Uterus (tissue), 4 donors: ENCODE results near the gene NLRP11. TPM values are rescaled to one million over a fixed set of nuclear protein-coding genes. Genes with fewer than 3 reads are reported as not detected.
"Not testable (repeated sequence)": the region's sequence is repeated elsewhere in the genome, so short reads cannot be mapped to it uniquely, and the experiment has no call there.

Experiments used
- DNase-seq, 2 donors: peaks; one replicate each; pipeline ENCODE4 v3.0.0-alpha.2; 2019 to 2020
- H3K27ac ChIP-seq, 2 donors: fragments of 200-600 bp; sonication (generic); 1 replicate in 1 of 2; 2 replicates in 1 of 2; pipeline ENCODE4 v1.5.1; 2016 to 2018
- H3K27me3 ChIP-seq, 2 donors: fragments of 200-600 bp; sonication (generic); one replicate each; pipeline ENCODE4 v1.5.1; 2018 to 2019; ENCODE audit warnings: control low read depth in 1 of 2
- H3K36me3 ChIP-seq, 2 donors: fragments of 200-600 bp; sonication (generic); one replicate each; pipeline ENCODE4 v1.5.1; 2019; ENCODE audit warnings: control low read depth in 1 of 2
- H3K4me1 ChIP-seq, 2 donors: fragments of 200-600 bp; sonication (generic); one replicate each; pipeline ENCODE4 v1.5.1; 2018 to 2019; ENCODE audit warnings: control low read depth in 1 of 2
- H3K4me3 ChIP-seq, 2 donors: fragments of 200-600 bp; sonication (generic); 1 replicate in 1 of 2; 2 replicates in 1 of 2; pipeline ENCODE4 v1.5.1; 2018 to 2019; ENCODE audit warnings: mild to moderate bottlenecking in 1 of 2
- H3K9me3 ChIP-seq, 2 donors: fragments of 200-600 bp; sonication (generic); one replicate each; pipeline ENCODE4 v1.5.1; 2019; ENCODE audit warnings: control low read depth in 1 of 2
- CTCF ChIP-seq, 4 experiments: fragments of 200-600 bp in 2 of 4; fragments of 450-650 bp in 2 of 4; sonication (generic) in 2 of 4; IDR thresholded peaks; one replicate each; pipeline ENCODE4 v1.5.1; 2016 to 2019; ENCODE audit warnings: antibody characterized with exemption in 4 of 4, mild to moderate bottlenecking in 2 of 4, moderate library complexity in 1 of 4
- POLR2A ChIP-seq, 2 donors: fragments of 450-650 bp; IDR thresholded peaks; one replicate each; pipeline ENCODE4 v1.6.1; 2016; ENCODE audit warnings: antibody characterized with exemption in 2 of 2, mild to moderate bottlenecking in 1 of 2, moderate library complexity in 1 of 2
- intact Hi-C: fragments of 100-400 bp; cut with DNase I; formaldehyde crosslinking; loops from one replicate; pipeline ENCODE4 v1.15.1; 2023; ENCODE audit warnings: low total_unique reads
- total RNA-seq, 4 donors: library from RNA; depleted of rRNA in 3 of 4; stranded (reverse); fragments of >200 nt in 3 of 4; gene quantifications; one replicate each; pipeline versions ENCODE4 v1.1.0 to v1.2.4, GENCODE V29; 2014 to 2023
- donor health status: DM: yes; HTN: yes; CAD: no.

The NLRP11 gene
- total RNA-seq, 4 donors from 2014 or later: 0.28 TPM; not detected in 3

GRCh38 chr19:55801416-55801815 lies 30.4 kb downstream of the NLRP11 start:
- Histone ChIP-seq H3K4me3 (no peak overlapping the region), H3K27ac (no peak overlapping the region), H3K4me1 (no peaks in the 10 kb centered on the region), H3K9me3 (no peaks in the 10 kb centered on the region), H3K27me3 (no peaks in the 10 kb centered on the region), H3K36me3 (no peaks in the 10 kb centered on the region)
- TF ChIP-seq CTCF (IDR thresholded peaks at IDR 0.05): no peak
- TF ChIP-seq POLR2A (IDR thresholded peaks at IDR 0.05): no peak
- DNase-seq: no peak
- intact Hi-C loops: no loop called here

GRCh38 chr19:55795021-55795420 lies 36.8 kb downstream of the NLRP11 start:
- TF ChIP-seq POLR2A (IDR thresholded peaks at IDR 0.05) (no peak), CTCF (IDR thresholded peaks at IDR 0.05) (no peak)
- Histone ChIP-seq H3K27ac (no peak overlapping the region), H3K4me1 (no peaks in the 10 kb centered on the region), H3K4me3 (no peak overlapping the region), H3K27me3 (no peaks in the 10 kb centered on the region), H3K9me3 (no peaks in the 10 kb centered on the region), H3K36me3 (no peaks in the 10 kb centered on the region)
- intact Hi-C loops: no loop called here
- DNase-seq: no peak

DNA sequence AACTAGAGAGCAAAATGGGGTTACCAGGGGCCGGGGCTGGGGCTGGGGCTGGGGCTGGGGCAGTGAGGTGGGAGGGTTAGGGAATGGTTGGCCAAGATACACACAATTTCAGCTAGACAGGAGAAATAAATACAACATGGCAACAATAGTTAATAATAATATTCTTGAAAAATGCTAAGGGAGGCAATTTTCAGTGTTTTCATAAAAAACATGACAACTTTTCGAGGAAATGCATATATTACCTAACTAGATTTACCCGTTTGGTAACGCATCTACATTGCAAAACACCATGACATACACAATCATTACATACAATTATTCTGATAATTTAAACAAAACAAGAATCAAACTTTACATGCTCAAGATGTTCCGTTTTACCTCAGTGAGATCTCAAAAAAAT lies 50.7 kb downstream of the NLRP11 start:
- DNase-seq: no peak
- no peak overlapping the region for H3K27ac ChIP-seq
- no peak overlapping the region for H3K4me3 ChIP-seq
- no peaks in the 10 kb centered on the region for H3K27me3 ChIP-seq
- no peaks in the 10 kb centered on the region for H3K36me3 ChIP-seq
- TF ChIP-seq CTCF (IDR thresholded peaks at IDR 0.05) (no peak), POLR2A (IDR thresholded peaks at IDR 0.05) (no peak)
- no peaks in the 10 kb centered on the region for H3K9me3 ChIP-seq
- intact Hi-C loops: no loop called here
- no peaks in the 10 kb centered on the region for H3K4me1 ChIP-seq

DNA sequence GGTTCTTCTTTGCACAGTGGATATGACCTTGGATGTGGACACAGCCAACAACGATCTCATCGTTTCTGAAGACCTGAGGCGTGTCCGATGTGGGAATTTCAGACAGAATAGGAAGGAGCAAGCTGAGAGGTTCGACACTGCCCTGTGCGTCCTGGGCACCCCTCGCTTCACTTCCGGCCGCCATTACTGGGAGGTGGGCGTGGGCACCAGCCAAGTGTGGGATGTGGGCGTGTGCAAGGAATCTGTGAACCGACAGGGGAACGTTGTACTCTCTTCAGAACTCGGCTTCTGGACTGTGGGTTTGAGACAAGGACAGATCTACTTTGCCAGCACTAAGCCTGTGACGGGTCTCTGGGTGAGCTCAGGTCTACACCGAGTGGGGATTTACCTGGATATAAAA lies 53.5 kb downstream of the NLRP11 start:
- TF ChIP-seq CTCF (IDR thresholded peaks at IDR 0.05): no peak
- no peak for TF ChIP-seq POLR2A (IDR thresholded peaks at IDR 0.05)
- no peak for DNase-seq
- H3K27me3 ChIP-seq: no peaks in the 10 kb centered on the region
- no peaks in the 10 kb centered on the region for H3K4me1 ChIP-seq
- H3K4me3 ChIP-seq: no peak overlapping the region
- no peaks in the 10 kb centered on the region for H3K36me3 ChIP-seq
- H3K9me3 ChIP-seq: no peaks in the 10 kb centered on the region
- intact Hi-C loops: no loop called here
- H3K27ac ChIP-seq: no peak overlapping the region

DNA sequence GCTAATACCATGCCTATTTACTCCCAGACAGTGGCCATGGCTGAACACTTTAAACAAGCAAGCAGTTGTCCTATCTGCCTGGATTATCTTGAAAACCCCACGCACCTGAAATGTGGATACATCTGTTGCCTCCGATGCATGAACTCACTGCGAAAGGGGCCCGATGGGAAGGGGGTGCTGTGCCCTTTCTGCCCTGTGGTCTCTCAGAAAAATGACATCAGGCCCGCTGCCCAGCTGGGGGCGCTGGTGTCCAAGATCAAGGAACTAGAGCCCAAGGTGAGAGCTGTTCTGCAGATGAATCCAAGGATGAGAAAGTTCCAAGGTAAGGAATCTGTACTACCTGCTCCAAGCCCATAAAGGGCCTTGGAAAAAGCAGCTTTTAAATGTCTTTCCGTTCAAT lies 54.3 kb downstream of the NLRP11 start:
- DNase-seq: no peak
- H3K36me3 ChIP-seq: no peaks in the 10 kb centered on the region
- no peak overlapping the region for H3K4me3 ChIP-seq
- H3K27ac ChIP-seq: no peak overlapping the region
- TF ChIP-seq CTCF (IDR thresholded peaks at IDR 0.05): no peak
- TF ChIP-seq POLR2A (IDR thresholded peaks at IDR 0.05): no peak
- H3K4me1 ChIP-seq: no peaks in the 10 kb centered on the region
- H3K27me3 ChIP-seq: no peaks in the 10 kb centered on the region
- intact Hi-C loops: no loop called here
- H3K9me3 ChIP-seq: no peaks in the 10 kb centered on the region

GRCh38 chr19:55769632-55770031 lies 62.2 kb downstream of the NLRP11 start:
- H3K4me1 ChIP-seq, DNase-seq, H3K4me3 ChIP-seq, H3K9me3 ChIP-seq, intact Hi-C loops, H3K36me3 ChIP-seq, H3K27me3 ChIP-seq, H3K27ac ChIP-seq: not testable (repeated sequence)

- intact Hi-C loops, H3K36me3 ChIP-seq, H3K9me3 ChIP-seq, H3K4me1 ChIP-seq, DNase-seq, H3K27me3 ChIP-seq, H3K27ac ChIP-seq, H3K4me3 ChIP-seq: not testable (repeated sequence)
These were observed 63.0 kb downstream of the NLRP11 start, which contains the start of gene RFPL4AL1 for GRCh38 chr19:55768818-55769217. Gene RFPL4AL1, plus strand, starts transcription at chr19:55769118. Its CDS starts 2,687 bp downstream, at chr19:55771805.
